ENCODE measurements around the gene FRMD4A. TPM values are rescaled to one million over a fixed set of nuclear protein-coding genes. Genes with fewer than 3 reads are reported as not detected.

Gene FRMD4A
- total RNA-seq, 4 donors from 2014 or later = 4.4 to 7.1 (median 5.2) TPM

GRCh38 chr10:13656337-13657100, 674.2 kb downstream of the FRMD4A start:
- H3K27ac ChIP-seq = no peak overlapping the region
- H3K4me3 ChIP-seq = no peak overlapping the region
- in situ Hi-C loops (cut with MboI; ENCODE audit: low sequenced_read_pairs in 4 of 4) (loop anchor here in 3 of 4 donors (5.0 to 25.0 kb wide), 3 partner anchors 118 to 306 kb away; no protein-coding TSS in a partner anchor), intact Hi-C loops (cut with DNase I; ENCODE audit: low total_unique reads) (no loop called here)
- no peaks in the 10 kb centered on the region for H3K27me3 ChIP-seq
- ATAC-seq (no peak), DNase-seq (no peak)
- H3K9me3 ChIP-seq = no peaks in the 10 kb centered on the region
- no peaks in the 10 kb centered on the region for H3K36me3 ChIP-seq
- peaks cover 5 to 11% of the 10 kb centered on the region in 2 donors for H3K4me1 ChIP-seq
- TF ChIP-seq CTCF (IDR thresholded peaks at IDR 0.05 in 4 of 5, conservative IDR thresholded peaks at IDR 0.05 in 1 of 5) (no peak), POLR2A (IDR thresholded peaks at IDR 0.05) (no peak)

- Histone ChIP-seq H3K4me3 (no peak overlapping the region), H3K9me3 (no peaks in the 10 kb centered on the region), H3K4me1 (peaks cover 5 to 7% of the 10 kb centered on the region in 2 donors), H3K27ac (no peak overlapping the region), H3K36me3 (peaks cover 0 to 3% of the 10 kb centered on the region in 2 donors), H3K27me3 (no peaks in the 10 kb centered on the region)
- DNase-seq = no peak
- intact Hi-C loops (cut with DNase I; ENCODE audit: low total_unique reads) = no loop called here
- in situ Hi-C loops (cut with MboI; ENCODE audit: low sequenced_read_pairs in 4 of 4) = loop anchor here in 3 of 4 donors (5.0 to 25.0 kb wide), 3 partner anchors 120 to 307 kb away; no protein-coding TSS in a partner anchor
- TF ChIP-seq POLR2A (IDR thresholded peaks at IDR 0.05) (no peak), CTCF (IDR thresholded peaks at IDR 0.05 in 4 of 5, conservative IDR thresholded peaks at IDR 0.05 in 1 of 5) (no peak)
- ATAC-seq = no peak
These were observed 675.9 kb downstream of the FRMD4A start for GRCh38 chr10:13654846-13655245.

DNA sequence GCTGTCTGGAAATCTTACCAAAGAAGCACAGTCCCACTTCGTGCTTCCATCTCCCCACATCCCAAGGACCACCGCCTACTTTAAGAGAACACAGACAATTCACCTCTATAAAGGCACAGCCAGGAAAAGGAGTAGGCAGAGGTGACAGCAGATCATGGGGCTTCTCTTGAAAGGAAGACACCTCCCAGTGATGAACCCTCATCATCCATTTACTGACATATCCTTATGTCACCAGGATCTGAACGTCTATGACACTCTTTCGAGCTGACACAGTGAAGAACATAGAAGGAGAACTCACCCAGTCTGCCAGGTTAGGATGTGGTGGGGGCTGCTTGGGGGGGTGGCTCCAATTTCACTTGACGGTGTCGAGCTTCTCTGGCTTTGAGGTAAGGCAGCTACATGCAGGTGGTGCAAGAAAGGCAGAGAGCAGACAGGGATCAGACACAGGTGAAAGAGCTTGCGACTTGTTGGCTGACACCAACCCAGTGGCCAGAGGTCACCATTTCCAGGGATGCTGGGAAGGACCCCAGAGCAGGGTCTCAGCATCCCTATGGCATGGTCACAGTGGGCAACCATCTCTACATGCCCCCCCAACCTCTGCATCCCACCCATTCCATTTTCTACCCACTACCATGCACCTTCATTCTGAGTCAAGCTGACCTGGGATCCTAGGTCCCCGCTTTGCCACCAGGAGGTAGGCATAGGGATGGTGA, 676.5 kb downstream of the FRMD4A start:
- ATAC-seq = no peak
- no peaks in the 10 kb centered on the region for H3K9me3 ChIP-seq
- H3K36me3 ChIP-seq = peaks cover 0 to 5% of the 10 kb centered on the region in 2 donors
- TF ChIP-seq CTCF (IDR thresholded peaks at IDR 0.05 in 4 of 5, conservative IDR thresholded peaks at IDR 0.05 in 1 of 5) (no peak), POLR2A (IDR thresholded peaks at IDR 0.05) (no peak)
- H3K27me3 ChIP-seq = no peaks in the 10 kb centered on the region
- intact Hi-C loops (cut with DNase I; ENCODE audit: low total_unique reads) = no loop called here
- H3K27ac ChIP-seq = no peak overlapping the region
- no peak for DNase-seq
- H3K4me1 ChIP-seq = peaks cover 4% of the 10 kb centered on the region in 2 donors
- H3K4me3 ChIP-seq = no peak overlapping the region
- in situ Hi-C loops (cut with MboI; ENCODE audit: low sequenced_read_pairs in 4 of 4) = loop anchor here in 2 of 4 donors (5.0 to 25.0 kb wide), 3 partner anchors 121 to 308 kb away; no protein-coding TSS in a partner anchor

GRCh38 chr10:13652860-13653259, 677.9 kb downstream of the FRMD4A start:
- no peak for DNase-seq
- in situ Hi-C loops (cut with MboI; ENCODE audit: low sequenced_read_pairs in 4 of 4) = loop anchor here in 2 of 4 donors (5.0 to 25.0 kb wide), 3 partner anchors 122 to 309 kb away; no protein-coding TSS in a partner anchor
- H3K4me1 ChIP-seq = no peaks in the 10 kb centered on the region
- no peak overlapping the region for H3K4me3 ChIP-seq
- H3K27ac ChIP-seq = no peak overlapping the region
- no peaks in the 10 kb centered on the region for H3K27me3 ChIP-seq
- intact Hi-C loops (cut with DNase I; ENCODE audit: low total_unique reads) = no loop called here
- ATAC-seq = no peak
- H3K36me3 ChIP-seq = peaks cover 0 to 11% of the 10 kb centered on the region in 2 donors
- no peaks in the 10 kb centered on the region for H3K9me3 ChIP-seq
- TF ChIP-seq POLR2A (IDR thresholded peaks at IDR 0.05) = no peak
